ENCODE results near the gene MB. TPM values are rescaled to one million over a fixed set of nuclear protein-coding genes. Genes with fewer than 3 reads are reported as not detected.

MB gene
- total and polyA plus RNA-seq, 9 of the 15 experiments (the other 6 are each of a cell fraction or from before 2014, with no cell fraction given) = not detected

DNA sequence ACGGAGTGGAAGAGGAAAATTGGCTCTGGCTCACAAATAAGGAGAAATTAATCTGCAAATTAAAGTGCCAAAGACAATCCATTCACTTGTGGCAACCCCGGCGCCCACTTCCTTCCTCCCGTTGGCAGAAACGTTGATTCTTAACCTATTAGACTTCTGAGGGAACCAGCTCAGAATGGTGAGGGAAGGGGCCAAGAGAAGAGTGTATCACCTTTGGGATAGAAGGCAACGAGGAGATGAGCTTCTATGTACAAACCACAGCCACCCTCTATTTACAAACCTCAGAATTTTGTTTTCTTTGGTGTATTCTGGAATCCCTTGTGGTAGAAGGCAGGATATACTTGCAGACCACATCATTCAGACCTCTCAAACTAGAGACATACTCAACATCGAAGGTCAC lies 1.1 kb downstream of the MB start (continued):
- TF ChIP-seq, protein P1, sequence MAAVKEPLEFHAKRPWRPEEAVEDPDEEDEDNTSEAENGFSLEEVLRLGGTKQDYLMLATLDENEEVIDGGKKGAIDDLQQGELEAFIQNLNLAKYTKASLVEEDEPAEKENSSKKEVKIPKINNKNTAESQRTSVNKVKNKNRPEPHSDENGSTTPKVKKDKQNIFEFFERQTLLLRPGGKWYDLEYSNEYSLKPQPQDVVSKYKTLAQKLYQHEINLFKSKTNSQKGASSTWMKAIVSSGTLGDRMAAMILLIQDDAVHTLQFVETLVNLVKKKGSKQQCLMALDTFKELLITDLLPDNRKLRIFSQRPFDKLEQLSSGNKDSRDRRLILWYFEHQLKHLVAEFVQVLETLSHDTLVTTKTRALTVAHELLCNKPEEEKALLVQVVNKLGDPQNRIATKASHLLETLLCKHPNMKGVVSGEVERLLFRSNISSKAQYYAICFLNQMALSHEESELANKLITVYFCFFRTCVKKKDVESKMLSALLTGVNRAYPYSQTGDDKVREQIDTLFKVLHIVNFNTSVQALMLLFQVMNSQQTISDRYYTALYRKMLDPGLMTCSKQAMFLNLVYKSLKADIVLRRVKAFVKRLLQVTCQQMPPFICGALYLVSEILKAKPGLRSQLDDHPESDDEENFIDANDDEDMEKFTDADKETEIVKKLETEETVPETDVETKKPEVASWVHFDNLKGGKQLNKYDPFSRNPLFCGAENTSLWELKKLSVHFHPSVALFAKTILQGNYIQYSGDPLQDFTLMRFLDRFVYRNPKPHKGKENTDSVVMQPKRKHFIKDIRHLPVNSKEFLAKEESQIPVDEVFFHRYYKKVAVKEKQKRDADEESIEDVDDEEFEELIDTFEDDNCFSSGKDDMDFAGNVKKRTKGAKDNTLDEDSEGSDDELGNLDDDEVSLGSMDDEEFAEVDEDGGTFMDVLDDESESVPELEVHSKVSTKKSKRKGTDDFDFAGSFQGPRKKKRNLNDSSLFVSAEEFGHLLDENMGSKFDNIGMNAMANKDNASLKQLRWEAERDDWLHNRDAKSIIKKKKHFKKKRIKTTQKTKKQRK (IDR thresholded peaks at IDR 0.05; ENCODE audit: borderline replicate concordance, low read depth, low read length) = no peak
- no peak for TF ChIP-seq HDAC2 (IDR thresholded peaks at IDR 0.05)
- TF ChIP-seq ZNF133 (CRISPR knock-in tag; IDR thresholded peaks at IDR 0.05) = no peak
- no peak for TF ChIP-seq GABPB2 (CRISPR knock-in tag; conservative IDR thresholded peaks at IDR 0.05)
- TF ChIP-seq, protein P2, sequence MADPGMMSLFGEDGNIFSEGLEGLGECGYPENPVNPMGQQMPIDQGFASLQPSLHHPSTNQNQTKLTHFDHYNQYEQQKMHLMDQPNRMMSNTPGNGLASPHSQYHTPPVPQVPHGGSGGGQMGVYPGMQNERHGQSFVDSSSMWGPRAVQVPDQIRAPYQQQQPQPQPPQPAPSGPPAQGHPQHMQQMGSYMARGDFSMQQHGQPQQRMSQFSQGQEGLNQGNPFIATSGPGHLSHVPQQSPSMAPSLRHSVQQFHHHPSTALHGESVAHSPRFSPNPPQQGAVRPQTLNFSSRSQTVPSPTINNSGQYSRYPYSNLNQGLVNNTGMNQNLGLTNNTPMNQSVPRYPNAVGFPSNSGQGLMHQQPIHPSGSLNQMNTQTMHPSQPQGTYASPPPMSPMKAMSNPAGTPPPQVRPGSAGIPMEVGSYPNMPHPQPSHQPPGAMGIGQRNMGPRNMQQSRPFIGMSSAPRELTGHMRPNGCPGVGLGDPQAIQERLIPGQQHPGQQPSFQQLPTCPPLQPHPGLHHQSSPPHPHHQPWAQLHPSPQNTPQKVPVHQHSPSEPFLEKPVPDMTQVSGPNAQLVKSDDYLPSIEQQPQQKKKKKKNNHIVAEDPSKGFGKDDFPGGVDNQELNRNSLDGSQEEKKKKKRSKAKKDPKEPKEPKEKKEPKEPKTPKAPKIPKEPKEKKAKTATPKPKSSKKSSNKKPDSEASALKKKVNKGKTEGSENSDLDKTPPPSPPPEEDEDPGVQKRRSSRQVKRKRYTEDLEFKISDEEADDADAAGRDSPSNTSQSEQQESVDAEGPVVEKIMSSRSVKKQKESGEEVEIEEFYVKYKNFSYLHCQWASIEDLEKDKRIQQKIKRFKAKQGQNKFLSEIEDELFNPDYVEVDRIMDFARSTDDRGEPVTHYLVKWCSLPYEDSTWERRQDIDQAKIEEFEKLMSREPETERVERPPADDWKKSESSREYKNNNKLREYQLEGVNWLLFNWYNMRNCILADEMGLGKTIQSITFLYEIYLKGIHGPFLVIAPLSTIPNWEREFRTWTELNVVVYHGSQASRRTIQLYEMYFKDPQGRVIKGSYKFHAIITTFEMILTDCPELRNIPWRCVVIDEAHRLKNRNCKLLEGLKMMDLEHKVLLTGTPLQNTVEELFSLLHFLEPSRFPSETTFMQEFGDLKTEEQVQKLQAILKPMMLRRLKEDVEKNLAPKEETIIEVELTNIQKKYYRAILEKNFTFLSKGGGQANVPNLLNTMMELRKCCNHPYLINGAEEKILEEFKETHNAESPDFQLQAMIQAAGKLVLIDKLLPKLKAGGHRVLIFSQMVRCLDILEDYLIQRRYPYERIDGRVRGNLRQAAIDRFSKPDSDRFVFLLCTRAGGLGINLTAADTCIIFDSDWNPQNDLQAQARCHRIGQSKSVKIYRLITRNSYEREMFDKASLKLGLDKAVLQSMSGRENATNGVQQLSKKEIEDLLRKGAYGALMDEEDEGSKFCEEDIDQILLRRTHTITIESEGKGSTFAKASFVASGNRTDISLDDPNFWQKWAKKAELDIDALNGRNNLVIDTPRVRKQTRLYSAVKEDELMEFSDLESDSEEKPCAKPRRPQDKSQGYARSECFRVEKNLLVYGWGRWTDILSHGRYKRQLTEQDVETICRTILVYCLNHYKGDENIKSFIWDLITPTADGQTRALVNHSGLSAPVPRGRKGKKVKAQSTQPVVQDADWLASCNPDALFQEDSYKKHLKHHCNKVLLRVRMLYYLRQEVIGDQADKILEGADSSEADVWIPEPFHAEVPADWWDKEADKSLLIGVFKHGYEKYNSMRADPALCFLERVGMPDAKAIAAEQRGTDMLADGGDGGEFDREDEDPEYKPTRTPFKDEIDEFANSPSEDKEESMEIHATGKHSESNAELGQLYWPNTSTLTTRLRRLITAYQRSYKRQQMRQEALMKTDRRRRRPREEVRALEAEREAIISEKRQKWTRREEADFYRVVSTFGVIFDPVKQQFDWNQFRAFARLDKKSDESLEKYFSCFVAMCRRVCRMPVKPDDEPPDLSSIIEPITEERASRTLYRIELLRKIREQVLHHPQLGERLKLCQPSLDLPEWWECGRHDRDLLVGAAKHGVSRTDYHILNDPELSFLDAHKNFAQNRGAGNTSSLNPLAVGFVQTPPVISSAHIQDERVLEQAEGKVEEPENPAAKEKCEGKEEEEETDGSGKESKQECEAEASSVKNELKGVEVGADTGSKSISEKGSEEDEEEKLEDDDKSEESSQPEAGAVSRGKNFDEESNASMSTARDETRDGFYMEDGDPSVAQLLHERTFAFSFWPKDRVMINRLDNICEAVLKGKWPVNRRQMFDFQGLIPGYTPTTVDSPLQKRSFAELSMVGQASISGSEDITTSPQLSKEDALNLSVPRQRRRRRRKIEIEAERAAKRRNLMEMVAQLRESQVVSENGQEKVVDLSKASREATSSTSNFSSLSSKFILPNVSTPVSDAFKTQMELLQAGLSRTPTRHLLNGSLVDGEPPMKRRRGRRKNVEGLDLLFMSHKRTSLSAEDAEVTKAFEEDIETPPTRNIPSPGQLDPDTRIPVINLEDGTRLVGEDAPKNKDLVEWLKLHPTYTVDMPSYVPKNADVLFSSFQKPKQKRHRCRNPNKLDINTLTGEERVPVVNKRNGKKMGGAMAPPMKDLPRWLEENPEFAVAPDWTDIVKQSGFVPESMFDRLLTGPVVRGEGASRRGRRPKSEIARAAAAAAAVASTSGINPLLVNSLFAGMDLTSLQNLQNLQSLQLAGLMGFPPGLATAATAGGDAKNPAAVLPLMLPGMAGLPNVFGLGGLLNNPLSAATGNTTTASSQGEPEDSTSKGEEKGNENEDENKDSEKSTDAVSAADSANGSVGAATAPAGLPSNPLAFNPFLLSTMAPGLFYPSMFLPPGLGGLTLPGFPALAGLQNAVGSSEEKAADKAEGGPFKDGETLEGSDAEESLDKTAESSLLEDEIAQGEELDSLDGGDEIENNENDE (IDR thresholded peaks at IDR 0.05; ENCODE audit: low read depth, low read length) = no peak
- TF ChIP-seq MXI1 (IDR thresholded peaks at IDR 0.05; ENCODE audit: low read depth, low read length) = no peak
- no peak for TF ChIP-seq FOXA1 (IDR thresholded peaks at IDR 0.05; ENCODE audit: borderline replicate concordance)
